Aorta (tissue), 5 donors: Measurements from ENCODE around the gene VARS2. TPM values are rescaled to one million over a fixed set of nuclear protein-coding genes. Genes with fewer than 3 reads are reported as not detected.

Experiments used
- ATAC-seq: fragments of 200-7000 bp; cut with Tn5 transposase; one replicate; pipeline ENCODE4 v1.9.1; 2022; ENCODE audit warnings: moderate library complexity; ENCODE audit not compliant: low FRiP score
- DNase-seq, 2 donors: peaks; one replicate each; pipeline ENCODE4 v3.0.0-alpha.2; 2020
- H3K27ac ChIP-seq, 2 donors: one replicate each; pipeline ENCODE4 v1.5.1; 2013; ENCODE audit warnings: low read length in 2 of 2, mild to moderate bottlenecking in 2 of 2, moderate library complexity in 2 of 2, control low read depth in 1 of 2, inconsistent platforms in 1 of 2, low read depth in 1 of 2
- H3K27me3 ChIP-seq, 2 donors: one replicate each; pipeline ENCODE4 v1.6.1; 2013; ENCODE audit warnings: control low read depth in 1 of 2, low read length in 1 of 2, mild to moderate bottlenecking in 1 of 2, moderate library complexity in 1 of 2; ENCODE audit not compliant: insufficient read depth in 2 of 2, control insufficient read depth in 1 of 2
- H3K36me3 ChIP-seq, 2 donors: one replicate each; pipeline ENCODE4 v1.6.1; 2013; ENCODE audit warnings: control low read depth in 1 of 2, low read length in 1 of 2, mild to moderate bottlenecking in 1 of 2; ENCODE audit not compliant: insufficient read depth in 2 of 2, control insufficient read depth in 1 of 2
- H3K4me1 ChIP-seq, 2 donors: one replicate each; pipeline ENCODE4 v1.6.1; 2013; ENCODE audit warnings: low read length in 2 of 2, control low read depth in 1 of 2, mild to moderate bottlenecking in 1 of 2, moderate library complexity in 1 of 2; ENCODE audit not compliant: insufficient read depth in 2 of 2, control insufficient read depth in 1 of 2
- H3K4me3 ChIP-seq, 2 donors: one replicate each; pipeline ENCODE4 v1.5.1; 2013; ENCODE audit warnings: low read length in 2 of 2, control low read depth in 1 of 2, mild to moderate bottlenecking in 1 of 2
- H3K9me3 ChIP-seq: one replicate; pipeline ENCODE4 v1.6.1; 2013; ENCODE audit warnings: mild to moderate bottlenecking, low read length; ENCODE audit not compliant: control insufficient read depth
- WGBS, 2 donors: extraction: QIAGEN DNeasy Blood & Tissue Kit; methylation state at CpG; one replicate each; pipeline ENCODE4 v1.1.7; 2013; 5-methylcytosine and 5-hydroxymethylcytosine counted together
- intact Hi-C, 2 donors: fragments of 100-400 bp; cut with DNase I; formaldehyde crosslinking; loops; one replicate each; pipeline versions ENCODE4 v1.14.2 to v1.15.0; 2022
- polyA plus RNA-seq, 2 donors: library from polyadenylated mRNA; stranded (reverse); fragments of 200-250 nt; gene quantifications; one replicate each; pipeline ENCODE4 v1.2.3, GENCODE V29; 2013
- total RNA-seq, 2 donors: library from RNA; stranded (reverse); fragmentation: NEBNext Ultra II Directional; extraction: Animal tissue kit (Norgen Biotek cat#: 25700); gene quantifications; one replicate each; pipeline ENCODE4 v1.2.1, GENCODE V29; 2021
- donor health status: healthy with polysubstance abuse.
- donor health status: Bipolar disorder and iron deficiency.
- donor health status: DM: no; HTN: no; CAD: no.
- donor health status: DM: no; HTN: no; CAD: no.
- donor health status: DM: yes; HTN: yes; CAD: no.

Gene VARS2
- total and polyA plus RNA-seq, 4 donors, result 9.6 to 65.7 (median 17.5) TPM

- Histone ChIP-seq H3K4me1 (no peaks in the 10 kb centered on the region), H3K27ac (no peak overlapping the region), H3K27me3 (no peaks in the 10 kb centered on the region), H3K36me3 (no peaks in the 10 kb centered on the region), H3K9me3 (no peaks in the 10 kb centered on the region), H3K4me3 (no peak overlapping the region)
- DNase-seq, result no peak
- ATAC-seq, result no peak
- 26 to 30% methylated on average over 4 of the region's 4 CpGs for WGBS, 2 donors
- intact Hi-C loops, result loop anchor here (2.0 to 10.0 kb wide), 3 partner anchors 45 to 201 kb away; partner anchors contain the start of genes FLOT1 (in 2 of the 2), IER3 (in 2 of the 2) and DHX16 (in 1 of the 2)
Measured at GRCh38 chr6:30876039-30876730, 37.9 kb upstream of the VARS2 start.

GRCh38 chr6:30877419-30878262 is 36.4 kb upstream of the VARS2 start:
- intact Hi-C loops, result loop anchor here (1.0 to 10.0 kb wide), 4 partner anchors 47 to 203 kb away; partner anchors contain the start of genes FLOT1 (in 2 of the 2), IER3 (in 2 of the 2) and DHX16 (in 1 of the 2)
- WGBS, 2 donors, result 12 to 13% methylated on average over 15 of the region's 15 CpGs
- DNase-seq (peak; percentile 93 to 95), ATAC-seq (peak; percentile 92)
- H3K27me3 ChIP-seq, result no peaks in the 10 kb centered on the region
- H3K36me3 ChIP-seq, result no peaks in the 10 kb centered on the region
- H3K27ac ChIP-seq, result peak overlapping the region; percentile 39 to 88
- no peaks in the 10 kb centered on the region for H3K9me3 ChIP-seq
- H3K4me1 ChIP-seq, result no peaks in the 10 kb centered on the region
- peak overlapping the region in 1 of 2 donors; percentile 31 for H3K4me3 ChIP-seq

DNA sequence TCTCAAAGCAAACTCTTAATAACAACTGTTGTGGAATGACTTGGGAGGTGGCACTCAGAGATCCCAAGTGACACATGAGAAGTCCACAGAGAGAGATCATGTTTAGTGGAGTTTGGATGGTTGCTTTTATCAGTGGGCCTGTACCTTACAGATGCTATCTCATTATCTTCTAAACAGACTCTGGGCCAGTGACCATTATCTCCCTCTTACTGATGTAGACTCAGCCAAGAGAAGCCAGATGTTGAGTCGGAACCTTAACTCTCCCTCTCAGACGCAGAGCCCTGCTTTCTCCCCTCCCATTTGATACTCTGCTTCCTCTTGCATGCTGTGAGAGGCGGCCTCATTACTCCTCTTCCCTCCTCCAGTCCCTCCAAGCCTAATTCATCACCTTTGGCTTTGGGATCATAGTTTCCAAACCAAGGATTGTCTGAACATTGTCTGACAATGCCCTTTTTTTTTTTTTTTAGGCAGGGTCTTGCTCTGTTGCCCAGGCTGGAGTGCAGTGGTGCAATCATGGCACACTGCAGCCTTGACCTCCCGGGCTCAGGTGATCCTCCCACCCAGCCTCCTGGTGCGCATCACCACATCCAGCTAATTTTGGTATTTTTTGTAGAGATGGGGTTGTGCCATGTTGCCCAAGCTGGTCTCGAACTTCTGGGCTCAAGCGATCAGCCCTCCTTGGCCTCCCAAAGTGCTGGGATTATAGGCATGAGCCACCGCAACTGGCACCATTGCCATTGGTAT is 34.2 kb upstream of the VARS2 start:
- no peak overlapping the region for H3K27ac ChIP-seq
- intact Hi-C loops, result loop anchor here (5.0 to 10.0 kb wide), 3 partner anchors 138 to 205 kb away; partner anchors contain the start of genes FLOT1 (in 2 of the 2), IER3 (in 2 of the 2) and DHX16 (in 1 of the 2)
- H3K4me3 ChIP-seq, result no peak overlapping the region

GRCh38 chr6:30880698-30881252 is 33.3 kb upstream of the VARS2 start:
- no peak overlapping the region for H3K27ac ChIP-seq
- H3K36me3 ChIP-seq, result no peaks in the 10 kb centered on the region
- no peaks in the 10 kb centered on the region for H3K4me1 ChIP-seq
- ATAC-seq (no peak), DNase-seq (no peak)
- H3K4me3 ChIP-seq, result no peak overlapping the region
- 85 to 88% methylated on average over 16 of the region's 16 CpGs for WGBS, 2 donors
- H3K9me3 ChIP-seq, result no peaks in the 10 kb centered on the region
- no peaks in the 10 kb centered on the region for H3K27me3 ChIP-seq
- intact Hi-C loops, result loop anchor here in 1 of 2 donors (5.0 kb wide), 1 partner anchor 198 kb away; no protein-coding TSS in a partner anchor

More for the DNA sequence above, 34.2 kb upstream of the VARS2 start:
- no peaks in the 10 kb centered on the region for H3K9me3 ChIP-seq
- no peaks in the 10 kb centered on the region for H3K36me3 ChIP-seq
- WGBS, 2 donors, result 88 to 89% methylated on average over 8 of the region's 8 CpGs
- H3K27me3 ChIP-seq, result no peaks in the 10 kb centered on the region
- no peaks in the 10 kb centered on the region for H3K4me1 ChIP-seq
- DNase-seq (no peak), ATAC-seq (no peak)

DNA sequence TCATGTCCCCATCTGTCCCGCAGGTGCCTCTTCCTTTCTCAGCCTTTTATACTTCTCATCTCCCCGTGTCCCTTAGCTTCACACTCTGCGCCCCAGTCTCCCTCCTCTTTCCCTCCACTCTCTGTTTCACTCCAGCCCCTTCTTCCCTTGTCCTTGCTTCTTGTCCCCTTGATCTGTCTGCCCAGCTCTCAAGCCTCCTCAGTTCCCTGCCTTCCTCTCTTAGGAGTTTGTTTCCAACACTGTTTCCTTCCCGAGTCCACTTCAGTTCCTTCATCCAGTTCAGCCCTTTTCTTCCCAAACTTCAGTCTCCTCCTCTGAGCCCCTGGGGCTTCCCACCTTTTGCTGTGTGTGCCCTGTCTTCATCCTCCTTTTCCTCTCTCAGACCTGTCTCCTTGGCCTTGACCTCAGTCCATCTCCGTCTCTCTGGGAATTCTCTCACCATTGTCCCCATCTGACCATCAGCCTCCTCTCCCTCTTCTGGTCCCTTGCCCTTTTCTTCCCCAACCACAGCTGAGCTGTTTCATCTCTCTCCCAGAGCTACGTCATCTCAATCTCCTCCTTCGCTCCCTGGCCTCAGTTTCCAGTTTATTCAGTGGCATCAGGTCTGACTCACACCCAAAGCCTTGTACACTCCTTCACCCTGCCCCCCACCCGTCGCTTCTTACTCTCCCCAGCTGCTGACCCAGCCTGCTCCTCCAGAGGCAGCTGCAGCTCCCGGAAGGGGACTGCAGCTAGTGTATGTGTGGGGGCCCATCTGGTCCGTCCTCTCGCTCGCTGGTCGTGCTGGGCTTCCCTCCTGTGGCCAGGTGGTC is 32.4 kb upstream of the VARS2 start:
- Histone ChIP-seq H3K27me3 (no peaks in the 10 kb centered on the region), H3K4me1 (no peaks in the 10 kb centered on the region), H3K27ac (no peak overlapping the region), H3K9me3 (no peaks in the 10 kb centered on the region), H3K4me3 (no peak overlapping the region), H3K36me3 (no peaks in the 10 kb centered on the region)
- DNase-seq (no peak), ATAC-seq (no peak)
- 83 to 87% methylated on average over 14 of the region's 14 CpGs for WGBS, 2 donors
- intact Hi-C loops, result loop anchor here in 1 of 2 donors (5.0 kb wide), 1 partner anchor 199 kb away; no protein-coding TSS in a partner anchor

GRCh38 chr6:30882204-30882758 is 31.8 kb upstream of the VARS2 start:
- WGBS, 2 donors, result 26 to 35% methylated on average over 8 of the region's 8 CpGs
- no peaks in the 10 kb centered on the region for H3K9me3 ChIP-seq
- H3K27me3 ChIP-seq, result no peaks in the 10 kb centered on the region
- H3K4me1 ChIP-seq, result no peaks in the 10 kb centered on the region
- no peak overlapping the region for H3K4me3 ChIP-seq
- intact Hi-C loops, result loop anchor here in 1 of 2 donors (5.0 kb wide), 1 partner anchor 200 kb away; no protein-coding TSS in a partner anchor
- H3K36me3 ChIP-seq, result no peaks in the 10 kb centered on the region
- no peak for ATAC-seq
- H3K27ac ChIP-seq, result no peak overlapping the region
- DNase-seq, result no peak

DNA sequence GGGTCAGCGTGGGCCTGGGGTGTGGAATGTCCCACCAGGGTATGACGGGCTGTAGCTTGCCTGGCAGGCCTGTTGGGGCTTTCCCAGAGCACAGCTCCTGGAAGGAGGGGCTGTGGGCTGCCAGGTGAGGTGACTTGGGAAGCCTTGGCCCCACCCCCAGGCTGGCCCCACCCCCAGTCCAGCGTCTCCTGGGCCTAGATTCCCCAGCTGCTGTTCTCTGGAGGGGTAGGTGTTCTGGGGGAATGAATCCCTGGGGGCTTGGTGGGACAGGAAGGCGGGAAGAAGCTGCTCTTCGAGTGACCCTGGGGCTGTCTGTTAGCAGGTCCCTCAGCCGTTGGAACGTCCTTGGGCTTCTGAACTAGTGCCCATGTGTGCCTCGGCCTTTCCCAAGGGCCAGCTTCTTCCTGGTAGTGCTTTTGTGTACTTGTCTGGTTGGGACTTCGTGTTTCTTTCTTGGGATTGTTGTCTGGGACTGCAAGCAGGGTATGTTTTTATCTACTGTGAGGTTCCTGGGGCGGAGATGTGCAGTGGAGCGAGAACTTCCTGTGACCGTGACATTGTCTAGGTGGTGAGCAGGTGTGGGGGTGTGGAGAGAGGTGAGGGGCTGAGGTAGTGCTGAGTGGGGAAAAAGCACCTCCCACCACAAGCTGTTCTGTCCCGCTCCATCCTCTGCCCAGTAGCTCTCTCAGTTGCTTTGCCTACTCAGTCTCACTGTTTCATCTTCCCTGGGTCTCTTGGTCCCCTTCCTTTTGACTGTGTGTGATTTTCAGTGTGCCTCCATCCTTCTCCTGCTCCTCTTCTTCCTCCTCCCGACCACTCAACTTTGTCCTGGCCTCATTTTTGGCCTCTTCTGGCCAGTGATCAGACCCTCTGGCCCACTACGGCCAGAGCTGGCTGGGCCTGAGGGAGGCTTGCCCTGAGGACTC is 31.0 kb upstream of the VARS2 start:
- DNase-seq (no peak), ATAC-seq (no peak)
- no peak overlapping the region for H3K4me3 ChIP-seq
- H3K27me3 ChIP-seq, result no peaks in the 10 kb centered on the region
- no peaks in the 10 kb centered on the region for H3K4me1 ChIP-seq
- H3K36me3 ChIP-seq, result no peaks in the 10 kb centered on the region
- H3K27ac ChIP-seq, result peak overlapping the region in 1 of 2 donors; percentile 50
- WGBS, 2 donors, result 54 to 59% methylated on average over 15 of the region's 15 CpGs
- H3K9me3 ChIP-seq, result no peaks in the 10 kb centered on the region
- intact Hi-C loops, result loop anchor here in 1 of 2 donors (5.0 kb wide), 1 partner anchor 201 kb away; no protein-coding TSS in a partner anchor
